ENCODE data around the gene CLEC2B.
"Not testable (repeated sequence)": the region's sequence is repeated elsewhere in the genome, so short reads cannot be mapped to it uniquely, and the experiment has no call there.

Gene CLEC2B

GRCh38 chr12:9881988-9882387, 12.8 kb upstream of the CLEC2B start:
- no peak overlapping the region for H3K4me3 Mint-ChIP-seq
- H3K27me3 Mint-ChIP-seq, result no peaks in the 10 kb centered on the region
- H3K9me3 Mint-ChIP-seq, result no peaks in the 10 kb centered on the region
- no peaks in the 10 kb centered on the region for H3K4me1 Mint-ChIP-seq
- no peak overlapping the region for H3K27ac Mint-ChIP-seq
- no peaks in the 10 kb centered on the region for H3K36me3 Mint-ChIP-seq
- no peak for ATAC-seq

GRCh38 chr12:9881246-9881645, 12.1 kb upstream of the CLEC2B start, which contains the start of gene KLRF2:
KLRF2 (plus strand) TSS chr12:9881489; CDS start chr12:9881596, 107 bp downstream.
- no peaks in the 10 kb centered on the region for H3K27me3 Mint-ChIP-seq
- H3K4me1 Mint-ChIP-seq, result no peaks in the 10 kb centered on the region
- no peak within 1 kb of the TSS for H3K27ac Mint-ChIP-seq
- H3K9me3 Mint-ChIP-seq, result no peaks in the 10 kb centered on the region
- no peaks in the 10 kb centered on the region for H3K36me3 Mint-ChIP-seq
- no peak within 1 kb of the TSS for H3K4me3 Mint-ChIP-seq
- no peak for ATAC-seq

GRCh38 chr12:9880532-9881078, 11.5 kb upstream of the CLEC2B start:
- H3K4me1 Mint-ChIP-seq, result no peaks in the 10 kb centered on the region
- H3K27ac Mint-ChIP-seq, result no peak overlapping the region
- no peak overlapping the region for H3K4me3 Mint-ChIP-seq
- ATAC-seq, result no peak
- no peaks in the 10 kb centered on the region for H3K9me3 Mint-ChIP-seq
- no peaks in the 10 kb centered on the region for H3K36me3 Mint-ChIP-seq
- H3K27me3 Mint-ChIP-seq, result no peaks in the 10 kb centered on the region

GRCh38 chr12:9876120-9876519, 7.0 kb upstream of the CLEC2B start:
- not testable (repeated sequence) for H3K27ac Mint-ChIP-seq, H3K36me3 Mint-ChIP-seq, ATAC-seq, H3K4me3 Mint-ChIP-seq, H3K4me1 Mint-ChIP-seq, H3K9me3 Mint-ChIP-seq, H3K27me3 Mint-ChIP-seq

- Mint-ChIP-seq H3K36me3 (no peaks in the 10 kb centered on the region), H3K4me3 (no peak overlapping the region), H3K9me3 (no peaks in the 10 kb centered on the region), H3K27me3 (no peaks in the 10 kb centered on the region), H3K27ac (no peak overlapping the region), H3K4me1 (peaks cover 7% of the 10 kb centered on the region)
- no peak for ATAC-seq
These were observed 3.6 kb upstream of the CLEC2B start for GRCh38 chr12:9872742-9873141.

GRCh38 chr12:9872162-9872561, 3.0 kb upstream of the CLEC2B start:
- H3K27me3 Mint-ChIP-seq, result no peaks in the 10 kb centered on the region

GRCh38 chr12:9870286-9870866, 1.2 kb upstream of the CLEC2B start:
- no peak for ATAC-seq
- peaks cover 2% of the 10 kb centered on the region for H3K27me3 Mint-ChIP-seq
- H3K27ac Mint-ChIP-seq, result peak overlapping the region; percentile 88
- no peaks in the 10 kb centered on the region for H3K36me3 Mint-ChIP-seq
- H3K4me1 Mint-ChIP-seq, result peaks cover 17% of the 10 kb centered on the region
- peak overlapping the region; percentile 79 for H3K4me3 Mint-ChIP-seq
- no peaks in the 10 kb centered on the region for H3K9me3 Mint-ChIP-seq

More at GRCh38 chr12:9872162-9872561, 3.0 kb upstream of the CLEC2B start:
- Mint-ChIP-seq H3K9me3 (no peaks in the 10 kb centered on the region), H3K27ac (no peak overlapping the region), H3K36me3 (no peaks in the 10 kb centered on the region), H3K4me1 (peaks cover 7% of the 10 kb centered on the region), H3K4me3 (no peak overlapping the region)
- ATAC-seq, result no peak

GRCh38 chr12:9868951-9869306, 225 bp downstream of the CLEC2B start:
- no peak for ATAC-seq
- Mint-ChIP-seq H3K4me3 (peak overlapping the region; percentile 78), H3K27ac (peak overlapping the region; percentile 88), H3K27me3 (peaks cover 17% of the 10 kb centered on the region), H3K4me1 (peaks cover 23% of the 10 kb centered on the region), H3K9me3 (no peaks in the 10 kb centered on the region), H3K36me3 (peaks cover 4% of the 10 kb centered on the region)

GRCh38 chr12:9868311-9868801, 798 bp downstream of the CLEC2B start:
- H3K36me3 Mint-ChIP-seq, result peaks cover 10% of the 10 kb centered on the region
- peak overlapping the region; percentile 88 for H3K27ac Mint-ChIP-seq
- H3K27me3 Mint-ChIP-seq, result peaks cover 22% of the 10 kb centered on the region
- peaks cover 23% of the 10 kb centered on the region for H3K4me1 Mint-ChIP-seq
- H3K4me3 Mint-ChIP-seq, result peak overlapping the region; percentile 78
- no peak for ATAC-seq
- peaks cover 5% of the 10 kb centered on the region for H3K9me3 Mint-ChIP-seq

GRCh38 chr12:9867531-9867930, 1.6 kb downstream of the CLEC2B start:
- Mint-ChIP-seq H3K4me1 (peaks cover 28% of the 10 kb centered on the region), H3K27me3 (peaks cover 31% of the 10 kb centered on the region), H3K36me3 (peaks cover 18% of the 10 kb centered on the region), H3K4me3 (peak overlapping the region; percentile 71), H3K9me3 (peaks cover 12% of the 10 kb centered on the region), H3K27ac (peak overlapping the region; percentile 78)
- no peak for ATAC-seq

- Mint-ChIP-seq H3K4me1 (peaks cover 29% of the 10 kb centered on the region), H3K27ac (peak overlapping the region; percentile 78)
- ATAC-seq, result no peak
These were observed 2.3 kb downstream of the CLEC2B start for GRCh38 chr12:9866860-9867269.

GRCh38 chr12:9864913-9865675, 4.1 kb downstream of the CLEC2B start:
- Mint-ChIP-seq H3K9me3 (peaks cover 14% of the 10 kb centered on the region), H3K27ac (peak overlapping the region; percentile 78), H3K4me3 (peak overlapping the region; percentile 71), H3K36me3 (peaks cover 21% of the 10 kb centered on the region), H3K4me1 (peaks cover 27% of the 10 kb centered on the region), H3K27me3 (peaks cover 32% of the 10 kb centered on the region)
- ATAC-seq, result no peak

More at GRCh38 chr12:9866860-9867269, 2.3 kb downstream of the CLEC2B start:
- Mint-ChIP-seq H3K9me3 (peaks cover 14% of the 10 kb centered on the region), H3K4me3 (peak overlapping the region; percentile 70), H3K27me3 (peaks cover 32% of the 10 kb centered on the region), H3K36me3 (peaks cover 21% of the 10 kb centered on the region)

- H3K27ac Mint-ChIP-seq, result no peak overlapping the region
- no peak overlapping the region for H3K4me3 Mint-ChIP-seq
- peaks cover 6% of the 10 kb centered on the region for H3K4me1 Mint-ChIP-seq
- H3K9me3 Mint-ChIP-seq, result peaks cover 6% of the 10 kb centered on the region
- peaks cover 8% of the 10 kb centered on the region for H3K27me3 Mint-ChIP-seq
- ATAC-seq, result no peak
- H3K36me3 Mint-ChIP-seq, result peaks cover 28% of the 10 kb centered on the region
These were observed 11.0 kb downstream of the CLEC2B start for GRCh38 chr12:9858135-9858534.

- no peaks in the 10 kb centered on the region for H3K9me3 Mint-ChIP-seq
- H3K4me1 Mint-ChIP-seq, result no peaks in the 10 kb centered on the region
- H3K27me3 Mint-ChIP-seq, result no peaks in the 10 kb centered on the region
- H3K4me3 Mint-ChIP-seq, result no peak overlapping the region
- H3K36me3 Mint-ChIP-seq, result peaks cover 26% of the 10 kb centered on the region
- H3K27ac Mint-ChIP-seq, result no peak overlapping the region
- no peak for ATAC-seq
These were observed 12.3 kb downstream of the CLEC2B start for GRCh38 chr12:9856894-9857293.

GRCh38 chr12:9856151-9856550, 13.0 kb downstream of the CLEC2B start:
- Mint-ChIP-seq H3K4me1 (no peaks in the 10 kb centered on the region), H3K36me3 (peaks cover 26% of the 10 kb centered on the region), H3K9me3 (no peaks in the 10 kb centered on the region), H3K4me3 (no peak overlapping the region), H3K27me3 (no peaks in the 10 kb centered on the region), H3K27ac (no peak overlapping the region)
- ATAC-seq, result no peak

Measured in stimulated activated memory B cell treated with anti-CD40 and anti-IgM and Interleukin-4, amounts not matched to agents 10 μg/mL and 1 μg/mL and 100 μg/mL, for 72 hours (primary cell).